ENCODE data around the gene UST.
A peak's percentile ranks its signal among the peaks of the same experiment; 100 is the strongest.
"Not testable (repeated sequence)": the region's sequence is repeated elsewhere in the genome, so short reads cannot be mapped to it uniquely, and the experiment has no call there.

Gene UST

DNA sequence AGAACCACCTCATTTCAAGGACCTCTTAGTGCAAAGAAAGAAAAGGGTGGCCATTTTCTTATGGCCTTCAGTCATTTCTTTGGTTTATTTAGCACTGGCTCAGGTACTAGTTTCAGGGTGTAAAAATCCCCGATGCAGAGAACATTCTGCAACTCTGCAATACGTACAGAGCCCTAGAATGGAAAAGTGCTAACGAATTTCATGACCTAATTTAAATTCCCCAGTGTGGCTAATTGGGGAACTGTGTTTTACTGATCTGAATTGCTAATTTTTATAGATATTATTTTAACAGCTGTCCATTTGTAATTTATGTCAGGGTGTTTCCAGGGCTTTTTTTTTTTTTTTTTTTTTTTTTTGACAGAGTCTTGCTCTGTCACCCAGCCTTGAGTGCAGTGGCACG, 160.7 kb downstream of the UST start:
- DNase-seq, result no peak

DNA sequence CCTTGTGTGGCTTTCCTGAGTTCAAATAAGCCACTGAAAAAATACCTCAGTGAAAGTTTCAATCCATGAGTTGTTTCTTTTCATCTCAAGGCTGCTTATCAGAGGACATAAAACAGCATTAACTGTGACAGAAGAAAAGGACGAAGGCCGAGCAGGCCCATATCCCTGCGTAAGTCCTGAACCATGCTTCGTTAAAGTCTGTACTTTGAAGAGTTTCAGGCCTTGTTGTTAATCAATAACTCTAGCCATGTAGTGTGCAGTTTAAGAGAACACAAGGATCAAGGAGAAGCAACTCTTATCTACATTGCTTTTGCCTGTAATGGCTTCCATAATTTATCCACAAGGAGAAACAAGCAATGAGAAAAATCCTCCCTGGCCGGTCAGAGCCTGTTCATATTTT, 165.4 kb downstream of the UST start:
- no peak for DNase-seq

DNA sequence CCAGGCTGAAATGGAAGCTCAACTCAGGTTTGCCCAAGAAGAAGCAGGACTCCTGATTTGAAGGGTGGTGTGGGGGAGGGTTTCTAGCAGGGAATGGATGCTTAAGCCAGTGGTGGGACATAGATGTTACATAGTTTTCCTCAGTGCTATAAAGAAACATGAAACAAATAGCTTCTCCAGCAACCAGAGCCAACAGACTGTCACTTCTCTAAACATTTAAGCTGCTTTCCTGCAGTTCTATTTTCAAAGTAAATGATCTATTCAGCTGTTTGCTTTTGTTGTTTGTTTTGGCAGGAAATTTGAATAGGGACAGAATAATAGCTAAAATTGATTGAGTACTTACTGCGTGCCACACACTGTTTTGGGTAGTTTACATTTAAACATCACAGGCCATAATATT, 169.0 kb downstream of the UST start:
- no peak for DNase-seq

DNA sequence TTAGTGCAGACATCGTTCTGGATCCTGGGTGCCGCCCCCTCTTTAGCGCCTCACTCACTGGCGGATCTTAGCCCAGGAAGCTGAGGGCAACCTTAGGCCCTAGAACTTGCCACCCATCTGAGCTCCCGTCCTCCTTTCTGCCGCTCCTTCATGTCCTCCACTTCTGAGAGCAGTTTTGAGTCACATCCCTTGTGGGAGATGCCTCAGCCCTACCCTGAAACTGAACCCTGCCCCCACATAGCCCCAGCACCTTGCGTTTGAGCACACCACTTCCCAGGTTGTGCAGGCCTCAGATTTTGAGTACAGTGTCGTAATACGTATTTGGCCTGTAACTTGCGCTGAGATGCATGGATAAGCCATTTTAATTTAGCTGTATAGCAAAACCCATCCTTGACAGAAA, 169.7 kb downstream of the UST start:
- not testable (repeated sequence) for DNase-seq

DNA sequence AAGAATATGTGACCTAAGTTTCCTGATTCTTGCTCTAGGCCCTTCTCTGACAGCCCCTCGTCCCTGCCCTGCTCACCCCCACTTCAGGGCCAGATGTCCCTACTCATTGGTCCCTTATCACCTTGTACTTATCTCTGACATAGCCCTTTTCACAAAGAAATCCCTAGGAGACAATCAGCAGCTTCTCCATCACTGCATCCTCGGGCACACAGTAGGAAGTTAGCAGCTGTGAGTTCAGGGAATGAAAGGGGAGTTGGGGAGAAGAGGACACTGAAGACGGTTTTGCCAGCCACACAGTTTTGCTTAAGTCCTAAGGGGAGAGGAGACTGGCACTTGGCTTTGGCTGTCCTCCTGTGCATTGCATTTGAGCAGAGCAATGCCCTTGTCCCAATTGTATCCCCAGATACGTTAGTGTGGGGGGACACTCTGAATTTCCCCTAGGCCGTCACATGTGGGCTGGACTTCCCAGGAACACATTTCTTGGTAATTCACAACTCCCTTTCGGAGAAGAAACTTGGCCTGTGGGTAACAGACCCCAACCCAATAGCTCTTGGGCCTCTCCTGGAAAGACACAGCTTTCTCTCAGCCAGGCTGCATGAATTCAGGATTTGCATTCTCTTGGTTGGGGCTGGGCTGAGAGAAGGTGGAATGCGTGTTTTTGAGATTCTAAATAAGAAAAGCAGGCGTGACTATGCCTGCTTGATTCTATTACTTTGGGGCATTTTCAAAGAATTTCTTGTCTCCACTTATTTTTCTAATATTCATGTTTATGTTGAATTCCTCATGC, 177.6 kb downstream of the UST start:
- no peak for DNase-seq

DNA sequence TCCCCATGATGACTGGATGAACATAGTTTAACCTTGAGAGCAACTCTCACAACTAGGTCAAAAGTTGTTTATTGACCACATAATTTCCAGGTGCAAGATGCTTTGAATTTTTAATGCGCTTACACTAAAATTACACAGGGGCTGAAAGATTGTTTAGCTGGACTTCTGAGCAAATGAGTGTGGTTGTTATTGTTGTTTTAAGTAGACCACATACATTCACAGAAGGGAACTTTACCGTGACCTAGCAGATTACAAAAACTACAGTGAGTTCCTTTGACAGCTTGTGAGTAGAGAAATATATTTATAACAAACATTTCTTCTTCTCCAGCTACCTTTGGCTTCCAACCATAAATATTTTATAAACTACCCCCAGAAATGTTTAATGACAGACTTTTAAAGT, 178.9 kb downstream of the UST start:
- DNase-seq, result no peak

DNA sequence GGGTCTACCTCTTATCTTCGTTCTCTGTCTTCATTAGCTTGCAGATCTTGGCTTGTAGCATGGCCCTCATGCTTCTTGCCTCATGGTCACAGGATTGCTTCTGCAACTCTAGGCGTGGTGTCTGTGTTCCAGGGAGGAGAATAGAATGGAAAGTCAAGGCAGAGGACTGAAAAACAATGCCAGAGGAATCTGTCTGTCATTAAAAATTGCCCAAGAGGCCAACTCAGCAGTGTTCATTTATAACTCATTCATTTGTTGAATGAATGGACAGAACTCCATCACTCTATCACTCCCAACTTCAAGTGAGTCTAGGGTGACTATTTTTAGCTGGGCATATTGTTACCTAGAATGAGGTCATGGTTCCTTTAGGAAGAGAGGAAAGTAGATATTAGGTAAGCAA, 179.6 kb downstream of the UST start:
- no peak for DNase-seq

DNA sequence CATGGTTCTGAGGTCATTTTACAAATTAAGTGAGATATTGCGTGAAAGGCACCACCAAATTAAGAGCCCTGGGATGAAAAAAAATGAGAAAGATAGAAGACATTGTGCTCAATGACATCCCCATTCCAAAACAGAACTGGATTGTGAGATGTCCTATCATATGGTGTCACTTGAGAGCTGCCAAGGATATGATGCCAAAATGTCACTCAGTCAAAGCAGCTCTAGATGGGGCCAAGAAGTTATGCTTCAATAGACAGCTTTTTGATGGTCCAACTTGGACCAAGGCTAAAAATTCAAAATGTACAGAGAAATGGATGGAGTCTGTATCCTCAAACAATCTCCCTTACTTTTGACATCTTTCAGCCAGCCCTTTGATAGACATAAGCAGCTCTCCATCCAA, 180.8 kb downstream of the UST start:
- no peak for DNase-seq

DNA sequence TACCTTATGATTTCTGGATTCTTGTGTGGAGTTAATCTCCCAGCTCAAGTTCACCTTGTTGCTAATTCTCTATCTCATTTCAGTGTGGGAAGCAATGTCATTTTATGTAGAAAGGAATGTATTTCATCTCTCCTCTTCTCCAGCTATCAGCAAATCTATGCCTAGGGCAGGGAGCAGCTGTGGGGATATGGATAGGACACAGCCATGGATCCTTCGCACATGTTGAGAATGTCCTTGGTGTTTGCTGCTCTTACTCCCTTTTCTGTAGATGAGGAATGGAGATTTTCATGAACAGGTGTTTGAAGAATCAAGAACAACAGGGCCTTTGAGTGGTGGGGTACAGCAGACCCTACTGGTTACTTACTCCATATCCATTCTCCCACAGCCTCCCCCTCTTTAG, 182.0 kb downstream of the UST start:
- no peak for DNase-seq

DNA sequence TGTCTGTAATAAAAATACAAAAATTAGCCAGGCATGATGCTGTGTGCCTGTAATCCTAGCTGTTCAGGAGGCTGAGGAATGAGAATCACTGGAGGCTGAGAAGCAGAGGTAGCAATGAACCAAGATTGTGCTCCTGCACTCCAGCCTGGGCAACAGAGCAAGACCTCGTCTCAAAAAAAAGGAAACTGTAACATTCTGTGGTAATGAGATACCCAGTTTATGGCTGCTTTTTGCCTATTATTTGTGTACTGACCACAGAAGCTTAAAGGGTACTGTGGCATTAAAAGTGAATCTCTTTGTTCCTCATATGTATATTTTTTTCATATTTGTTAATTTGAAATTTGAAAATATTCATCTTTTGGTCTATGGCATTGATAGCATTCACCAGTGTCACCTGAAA, 185.4 kb downstream of the UST start:
- no peak for DNase-seq

DNA sequence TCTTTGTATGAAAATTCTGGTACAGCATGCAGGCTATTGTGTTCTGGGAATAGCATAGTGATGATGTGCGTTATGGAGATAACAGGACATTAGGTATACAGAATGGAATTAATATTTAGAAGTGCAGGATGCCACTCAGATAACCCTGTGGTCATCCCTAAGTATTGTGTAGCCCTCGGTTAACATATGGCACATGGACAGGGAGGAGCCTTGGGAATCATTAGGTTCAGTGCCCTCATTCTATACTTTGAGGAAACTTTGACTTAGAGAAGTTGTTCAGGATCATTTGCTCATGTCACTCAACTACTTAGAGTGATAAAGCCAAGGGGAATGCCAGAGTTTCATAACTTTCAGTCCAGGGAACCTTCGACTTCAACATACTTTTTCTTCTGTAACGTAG, 185.9 kb downstream of the UST start:
- no peak for DNase-seq

DNA sequence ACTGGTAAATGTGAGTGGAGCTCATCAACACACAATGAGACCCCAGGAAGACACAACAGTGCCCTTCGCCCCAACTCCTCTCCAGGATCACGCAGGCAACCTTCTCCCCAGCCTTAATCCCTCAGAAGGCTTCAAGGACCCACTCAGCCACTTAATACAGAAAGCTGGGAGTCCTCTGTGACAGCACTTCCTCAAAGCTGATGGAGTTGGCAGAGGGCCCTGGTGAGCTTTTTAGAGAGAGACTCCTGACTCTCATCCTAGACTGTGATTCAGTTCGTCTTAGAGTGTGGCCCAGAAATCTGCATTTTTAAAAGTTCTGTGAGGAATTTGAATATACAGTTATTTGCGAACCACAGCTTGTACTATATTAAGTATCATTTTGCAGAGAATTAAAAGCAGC, 187.7 kb downstream of the UST start:
- DNase-seq, result peak; percentile 18

DNA sequence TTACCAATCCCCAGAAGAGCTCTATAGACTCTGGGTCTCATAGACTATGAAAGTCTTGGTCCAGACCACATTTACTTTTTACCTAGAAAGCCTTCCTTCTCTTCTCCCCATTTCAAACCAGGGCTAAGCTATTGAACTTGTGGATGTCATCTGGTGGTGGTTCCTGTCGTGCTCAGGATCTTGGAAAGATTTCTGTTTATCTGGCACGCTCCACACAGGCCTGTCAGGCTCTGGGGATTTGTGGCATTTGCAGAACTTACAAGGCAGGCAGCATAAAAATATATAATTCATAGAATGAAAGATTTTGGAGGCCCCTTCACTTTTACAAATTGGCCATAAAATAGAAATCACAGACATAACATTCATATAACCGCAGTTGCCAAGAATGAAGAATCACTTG, 188.1 kb downstream of the UST start:
- DNase-seq, result no peak

DNA sequence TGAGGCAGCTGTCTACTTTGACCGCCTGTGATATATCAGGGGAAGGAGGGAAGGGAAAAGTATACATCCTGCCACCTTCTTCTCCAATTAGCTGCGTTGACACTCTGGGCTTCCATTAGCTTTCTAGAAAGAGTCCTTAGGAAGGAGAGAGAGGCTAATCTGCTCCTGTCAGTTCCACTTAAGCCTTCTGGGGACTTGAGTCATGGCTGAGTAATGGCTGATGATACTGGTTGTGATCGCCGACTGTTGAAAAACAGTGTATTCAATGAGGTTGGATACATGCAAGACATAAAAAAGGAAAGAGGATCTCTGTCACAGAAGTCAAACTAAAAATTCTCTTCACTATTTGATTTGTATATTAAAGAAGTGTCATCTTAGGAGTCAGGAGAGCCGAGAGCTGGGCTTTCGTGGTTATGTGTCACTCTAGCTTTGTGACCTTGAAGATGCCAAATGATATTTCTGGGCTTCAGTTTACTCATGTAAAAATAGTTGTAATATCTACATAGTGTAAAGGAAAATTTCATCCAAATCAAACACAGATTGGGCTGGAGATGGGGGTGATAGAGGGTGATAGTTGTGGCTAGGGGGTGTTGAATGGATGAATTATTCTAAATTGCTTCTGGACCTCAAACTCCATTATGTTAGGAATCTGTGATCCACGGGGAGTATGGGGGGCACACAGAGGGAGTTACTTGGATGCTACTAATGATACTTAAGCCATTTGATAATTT, 189.0 kb downstream of the UST start:
- DNase-seq, result peak; percentile 74

DNA sequence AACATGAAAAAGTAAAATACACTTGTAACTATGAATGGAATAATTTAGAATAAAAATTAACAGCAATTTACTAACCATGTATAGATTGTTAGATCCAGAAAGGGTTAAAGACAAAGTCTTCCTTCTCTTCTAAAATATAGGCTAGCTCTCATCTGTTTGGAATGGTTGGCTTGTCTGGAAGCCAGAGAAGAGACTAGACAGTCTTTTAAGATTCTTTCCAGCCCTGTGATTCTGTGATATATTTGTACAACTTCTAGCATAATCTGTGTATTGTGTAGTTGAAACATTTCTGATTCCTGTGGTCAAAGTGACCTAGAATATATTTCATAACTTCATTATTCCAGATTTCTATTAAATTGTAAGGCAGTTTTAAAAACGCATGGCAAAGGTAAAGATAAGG, 196.6 kb downstream of the UST start:
- DNase-seq, result no peak

DNA sequence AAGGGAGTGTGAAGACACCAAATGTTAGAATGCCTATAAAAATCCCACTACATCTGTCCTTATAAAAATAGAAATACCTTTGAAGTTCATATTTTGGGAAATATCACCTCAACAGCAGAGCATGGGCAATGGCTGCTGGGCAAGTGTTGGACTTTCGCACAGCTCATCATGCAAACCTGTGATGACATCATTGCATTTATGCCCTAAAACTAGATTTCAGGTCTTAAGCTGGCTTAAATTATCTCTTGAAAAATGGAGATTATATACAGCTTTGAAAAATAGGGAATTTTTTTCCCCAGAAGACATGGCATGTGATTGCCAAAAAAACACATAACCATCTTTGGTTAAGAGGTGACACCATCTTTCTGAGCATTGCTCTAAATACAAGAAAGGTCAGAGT, 197.8 kb downstream of the UST start:
- no peak for DNase-seq

DNA sequence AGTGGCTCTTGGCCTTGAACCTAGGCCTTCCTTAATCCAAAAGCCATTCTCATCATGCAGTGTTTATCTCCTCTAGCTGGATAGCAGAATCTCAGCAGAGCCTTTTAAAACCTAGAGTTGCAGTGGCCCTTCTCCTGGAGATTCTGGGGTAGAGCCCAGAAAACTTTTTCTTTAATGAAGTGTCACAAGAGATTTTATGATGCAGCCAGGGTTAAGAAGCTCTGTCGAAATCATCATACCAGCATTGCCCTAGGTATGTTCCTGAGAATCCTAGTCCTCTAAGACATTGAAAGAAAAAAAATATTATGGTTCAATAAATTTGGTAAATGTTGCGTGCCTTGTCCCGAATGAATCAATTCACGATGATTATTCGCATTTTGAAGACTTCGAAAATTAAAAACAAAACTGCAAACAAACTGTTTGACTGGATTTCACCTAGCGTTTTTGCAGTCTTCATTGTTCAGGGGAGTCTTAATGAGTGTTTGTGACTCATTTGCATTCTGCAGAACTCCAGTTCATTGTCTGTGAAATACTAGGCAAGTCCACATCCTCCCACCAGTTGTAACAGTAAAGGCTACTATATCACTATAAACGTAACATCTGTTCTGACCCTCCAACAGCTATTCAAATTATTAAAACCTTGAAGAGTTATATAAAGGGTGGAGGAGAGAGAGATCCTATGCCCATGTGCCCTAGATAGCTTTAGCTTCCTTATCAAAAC, 198.6 kb downstream of the UST start:
- DNase-seq, result no peak

DNA sequence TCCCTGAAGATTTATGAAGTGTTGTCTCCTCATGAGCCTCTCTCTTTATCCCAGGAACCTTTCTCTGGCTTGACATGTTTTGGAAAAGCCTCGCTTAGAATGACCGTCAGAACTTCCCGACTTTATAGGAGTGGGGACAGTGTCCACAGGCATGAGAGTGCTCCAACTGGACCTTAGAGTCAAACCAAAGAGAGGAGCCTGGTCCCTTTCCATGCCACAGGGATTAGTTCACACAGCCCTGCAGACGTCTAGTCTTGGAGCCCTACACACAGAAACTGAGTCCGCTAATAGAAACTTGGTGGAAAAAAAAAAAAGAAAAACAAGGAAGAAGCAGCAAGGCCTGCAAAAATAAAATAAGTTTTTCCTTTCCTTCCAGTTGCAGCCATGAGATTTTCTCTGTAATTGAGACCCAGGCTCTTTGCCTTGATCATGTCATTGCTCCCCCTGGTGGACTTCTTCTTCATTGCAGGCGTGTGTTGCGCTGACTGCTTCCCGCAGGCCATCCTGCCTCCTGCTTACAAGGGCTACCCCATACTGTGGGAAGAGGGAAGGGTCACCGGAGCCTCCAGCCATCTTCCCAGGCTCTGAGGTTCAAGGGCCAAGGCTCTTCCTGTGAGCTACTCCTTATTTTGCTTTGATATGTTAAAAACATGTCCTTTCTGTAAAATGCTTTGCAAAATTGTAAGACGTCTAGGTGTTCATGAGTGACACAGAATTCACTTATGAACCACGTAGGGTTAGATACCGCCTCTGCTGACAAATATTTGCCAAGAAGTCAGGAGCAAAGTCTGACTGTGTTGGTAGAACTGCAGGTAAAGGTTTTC, 201.0 kb downstream of the UST start:
- peak; percentile 76 for DNase-seq

DNA sequence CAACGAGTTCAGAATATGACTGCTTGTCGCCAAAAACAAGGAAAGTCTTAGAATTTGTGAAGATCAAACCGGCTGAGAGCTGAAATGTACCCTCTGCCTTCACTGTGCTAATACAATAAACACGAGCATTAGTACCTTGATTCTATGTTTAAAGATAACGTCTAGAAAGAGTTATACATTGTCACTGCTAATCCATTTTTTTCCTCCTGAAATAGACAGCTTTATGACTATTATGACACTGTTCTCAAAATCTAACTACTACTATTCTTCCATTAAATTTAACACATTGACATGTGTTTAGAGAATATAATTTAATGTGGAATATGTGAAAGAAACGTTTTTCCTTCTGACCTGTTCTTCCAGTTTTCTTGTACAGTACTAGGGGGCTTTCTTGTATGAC, 204.8 kb downstream of the UST start:
- DNase-seq, result no peak

DNA sequence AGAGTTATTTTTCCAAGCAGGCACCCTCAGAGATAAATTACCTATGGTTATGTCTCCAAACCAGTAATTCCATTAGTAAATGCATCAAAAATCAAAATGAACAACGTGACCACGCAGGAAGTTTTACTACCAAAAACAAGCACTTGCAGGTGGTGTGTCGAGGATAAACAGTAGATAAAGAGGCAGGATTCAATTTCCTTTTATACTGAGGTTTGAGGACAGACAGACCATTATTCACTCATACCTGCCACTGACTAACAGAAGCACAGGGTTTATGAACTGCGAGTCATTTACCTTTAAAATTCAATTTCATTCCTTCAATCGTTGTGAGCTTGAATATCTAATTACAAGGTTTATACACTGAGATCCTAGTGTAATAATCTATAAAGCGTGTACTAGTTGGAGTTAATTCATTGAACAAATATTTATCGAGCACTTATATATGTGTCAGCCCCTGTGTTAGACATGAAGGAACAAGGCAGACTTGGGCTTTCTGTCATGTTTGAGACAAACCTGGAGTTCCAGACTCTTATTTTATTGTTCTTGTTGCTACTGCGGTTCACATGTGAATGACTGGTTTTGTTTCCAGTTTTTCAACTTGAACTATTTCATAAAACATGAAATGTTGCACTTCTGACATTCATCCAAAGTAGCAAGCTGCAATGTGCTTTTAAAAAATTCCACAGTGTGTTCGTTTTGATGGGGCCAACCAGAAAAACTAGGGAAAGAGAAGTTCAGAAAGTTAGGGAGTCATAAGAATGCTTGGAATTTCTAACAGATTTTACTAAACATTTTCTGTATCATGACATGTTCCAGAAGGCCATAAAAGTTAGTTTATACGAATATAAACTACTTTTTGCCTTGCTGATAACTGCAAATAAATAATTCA, 205.6 kb downstream of the UST start:
- peak; percentile 52 for DNase-seq

DNA sequence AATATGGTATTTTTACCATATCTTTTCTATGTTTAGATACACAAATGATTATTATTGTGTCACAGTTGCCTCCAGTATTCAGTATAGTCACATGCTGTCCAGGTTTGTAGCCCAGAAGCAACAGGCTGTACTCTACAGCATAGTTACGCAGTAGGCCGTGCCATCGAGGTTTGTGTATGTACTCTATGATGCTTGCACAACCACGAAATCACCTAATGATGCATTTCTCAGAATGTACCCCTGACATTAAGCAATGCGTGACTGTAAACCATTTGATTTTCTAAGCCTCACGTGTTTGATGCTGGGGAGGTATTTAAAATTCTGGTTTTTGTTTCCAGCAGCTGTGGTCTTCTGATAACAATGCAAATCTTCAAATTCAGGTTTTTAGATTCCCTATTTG, 207.6 kb downstream of the UST start:
- DNase-seq, result no peak

DNA sequence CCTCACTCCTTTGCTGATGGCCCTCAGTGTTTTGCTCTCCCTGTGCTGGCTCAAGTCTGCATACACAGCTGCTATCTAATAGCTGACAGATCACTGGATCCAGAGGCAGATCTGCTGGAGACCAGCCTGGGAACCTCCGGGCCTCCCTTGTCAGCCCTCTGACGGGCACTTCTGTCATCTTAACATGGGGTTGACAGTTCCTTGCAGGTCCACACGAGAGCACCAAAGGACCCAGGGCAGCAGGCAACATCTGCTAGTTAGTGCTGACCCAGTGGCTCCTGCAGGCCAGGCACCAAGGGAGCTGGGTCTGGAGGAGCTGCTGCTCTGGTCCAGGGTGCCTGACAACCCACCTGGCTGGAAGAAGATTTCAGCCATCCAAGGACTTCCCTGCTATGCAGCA, 208.1 kb downstream of the UST start:
- DNase-seq, result no peak
